Liver (tissue), 9 donors: ENCODE data around the gene WLS. TPM values are rescaled to one million over a fixed set of nuclear protein-coding genes. Genes with fewer than 3 reads are reported as not detected.

Source experiments
- DNase-seq: peaks from one replicate; pipeline ENCODE4 v3.0.0-alpha.2; 2017; ENCODE audit warnings: low spot score
- H3K27ac ChIP-seq, 2 donors: one replicate each; pipeline ENCODE4 v1.7.0; 2013; ENCODE audit warnings: inconsistent platforms in 2 of 2, low read length in 2 of 2, control low read depth in 1 of 2, low read depth in 1 of 2, mild to moderate bottlenecking in 1 of 2
- H3K27me3 ChIP-seq, 4 donors: one replicate each; pipeline versions ENCODE4 v1.6.1 to v1.7.0; 2013; ENCODE audit warnings: low read length in 3 of 4, inconsistent platforms in 1 of 4, mild to moderate bottlenecking in 1 of 4, moderate library complexity in 1 of 4; ENCODE audit not compliant: control insufficient read depth in 4 of 4, insufficient read depth in 4 of 4
- H3K36me3 ChIP-seq, 4 donors: one replicate each; pipeline versions ENCODE4 v1.6.1 to v1.7.0; 2013; ENCODE audit warnings: low read length in 3 of 4, mild to moderate bottlenecking in 3 of 4, low read depth in 1 of 4, moderate library complexity in 1 of 4; ENCODE audit not compliant: control insufficient read depth in 4 of 4, insufficient read depth in 3 of 4
- H3K4me1 ChIP-seq, 4 donors: one replicate each; pipeline versions ENCODE4 v1.6.1 to v1.7.0; 2013; ENCODE audit warnings: low read length in 3 of 4, mild to moderate bottlenecking in 3 of 4, moderate library complexity in 1 of 4; ENCODE audit not compliant: control insufficient read depth in 4 of 4, insufficient read depth in 4 of 4
- H3K4me3 ChIP-seq, 3 donors: one replicate each; pipeline versions ENCODE4 v1.6.1 to v1.7.0; 2013; ENCODE audit warnings: low read length in 3 of 3, control low read depth in 1 of 3, low read depth in 1 of 3, mild to moderate bottlenecking in 1 of 3
- H3K9ac ChIP-seq, 2 donors: one replicate each; pipeline ENCODE4 v1.7.0; 2013; ENCODE audit warnings: low read length in 2 of 2, mild to moderate bottlenecking in 2 of 2, moderate library complexity in 2 of 2, control low read depth in 1 of 2, low read depth in 1 of 2
- H3K9me3 ChIP-seq, 4 donors: one replicate each; pipeline versions ENCODE4 v1.6.1 to v1.7.0; 2013; ENCODE audit warnings: low read length in 3 of 4; ENCODE audit not compliant: control insufficient read depth in 4 of 4
- ATF3 ChIP-seq: IDR thresholded peaks from 2 replicates; pipeline ENCODE4 v1.6.1; 2016; ENCODE audit warnings: antibody characterized with exemption
- CTCF ChIP-seq: fragments of 150-350 bp; IDR thresholded peaks from 2 replicates; pipeline ENCODE4 v1.5.1; 2017; ENCODE audit warnings: improper control_type of control experiment, low read depth, low read length; ENCODE audit not compliant: missing input control
- EGR1 ChIP-seq, 2 donors: IDR thresholded peaks; 2 replicates each; pipeline ENCODE4 v1.6.1; 2016 to 2018; ENCODE audit warnings: antibody characterized with exemption in 2 of 2, low read depth in 2 of 2
- FOXA1 ChIP-seq: IDR thresholded peaks from 2 replicates; pipeline ENCODE4 v1.6.1; 2016; ENCODE audit warnings: antibody characterized with exemption
- FOXA2 ChIP-seq: IDR thresholded peaks from 2 replicates; pipeline ENCODE4 v1.6.1; 2016; ENCODE audit warnings: antibody characterized with exemption
- HNF4A ChIP-seq, 2 donors: conservative IDR thresholded peaks; 2 replicates each; pipeline ENCODE4 v1.6.1; 2016; ENCODE audit warnings: antibody characterized with exemption in 2 of 2, mild to moderate bottlenecking in 2 of 2
- HNF4G ChIP-seq: IDR thresholded peaks from 2 replicates; pipeline ENCODE4 v1.6.1; 2016; ENCODE audit warnings: antibody characterized with exemption
- JUND ChIP-seq, 2 donors: IDR thresholded peaks; 2 replicates each; pipeline ENCODE4 v1.6.1; 2016; ENCODE audit warnings: antibody characterized with exemption in 2 of 2
- RAD21 ChIP-seq, 2 donors: IDR thresholded peaks; 2 replicates each; pipeline ENCODE4 v1.6.1; 2016; ENCODE audit warnings: antibody characterized with exemption in 2 of 2, mild to moderate bottlenecking in 2 of 2
- RXRA ChIP-seq, 2 donors: IDR thresholded peaks; 2 replicates each; pipeline ENCODE4 v1.6.1; 2017 to 2018; ENCODE audit warnings: antibody characterized with exemption in 2 of 2, mild to moderate bottlenecking in 1 of 2
- WGBS: extraction: QIAGEN DNeasy Blood & Tissue Kit; methylation state at CpG from one replicate; pipeline ENCODE4 v1.1.7; 2013; 5-methylcytosine and 5-hydroxymethylcytosine counted together
- polyA plus RNA-seq, 2 donors: library from polyadenylated mRNA; stranded (reverse) in 1 of 2; unstranded in 1 of 2; fragments of 200-250 nt in 1 of 2; fragments of >200 nt in 1 of 2; fragmentation: Nextera tagmentation in 1 of 2; extraction: Ambion mirVana in 1 of 2; gene quantifications; one replicate each; pipeline versions ENCODE4 v1.2.1 to v1.2.3, GENCODE V29; 2013 to 2015
- total RNA-seq, 2 donors: library from RNA; depleted of rRNA; stranded (reverse); fragments of >200 nt; gene quantifications; one replicate each; pipeline ENCODE4 v1.2.3, GENCODE V29; 2014
- TF ChIP-seq, protein P1 (sequence below): IDR thresholded peaks from 2 replicates; pipeline ENCODE4 v1.6.1; 2016; ENCODE audit warnings: antibody characterized with exemption, mild to moderate bottlenecking
- TF ChIP-seq, protein P2 (sequence below): IDR thresholded peaks from 2 replicates; pipeline ENCODE4 v1.6.1; 2016; ENCODE audit warnings: antibody characterized with exemption
- donor health status: healthy.
- donor health status: healthy.
- donor health status: healthy.
- donor health status: healthy.
- donor health status: healthy.

Gene WLS
- total and polyA plus RNA-seq, 4 donors, result 3.2 to 12.5 (median 7.7) TPM

- Histone ChIP-seq H3K36me3 (no peaks in the 10 kb centered on the region), H3K27ac (no peak overlapping the region), H3K9ac (no peak overlapping the region), H3K4me1 (no peaks in the 10 kb centered on the region), H3K4me3 (no peak overlapping the region), H3K27me3 (no peaks in the 10 kb centered on the region), H3K9me3 (no peaks in the 10 kb centered on the region)
- 95% methylated on average over 2 of the region's 2 CpGs for WGBS
- no peak for TF ChIP-seq JUND (IDR thresholded peaks at IDR 0.05)
- TF ChIP-seq, protein P1, sequence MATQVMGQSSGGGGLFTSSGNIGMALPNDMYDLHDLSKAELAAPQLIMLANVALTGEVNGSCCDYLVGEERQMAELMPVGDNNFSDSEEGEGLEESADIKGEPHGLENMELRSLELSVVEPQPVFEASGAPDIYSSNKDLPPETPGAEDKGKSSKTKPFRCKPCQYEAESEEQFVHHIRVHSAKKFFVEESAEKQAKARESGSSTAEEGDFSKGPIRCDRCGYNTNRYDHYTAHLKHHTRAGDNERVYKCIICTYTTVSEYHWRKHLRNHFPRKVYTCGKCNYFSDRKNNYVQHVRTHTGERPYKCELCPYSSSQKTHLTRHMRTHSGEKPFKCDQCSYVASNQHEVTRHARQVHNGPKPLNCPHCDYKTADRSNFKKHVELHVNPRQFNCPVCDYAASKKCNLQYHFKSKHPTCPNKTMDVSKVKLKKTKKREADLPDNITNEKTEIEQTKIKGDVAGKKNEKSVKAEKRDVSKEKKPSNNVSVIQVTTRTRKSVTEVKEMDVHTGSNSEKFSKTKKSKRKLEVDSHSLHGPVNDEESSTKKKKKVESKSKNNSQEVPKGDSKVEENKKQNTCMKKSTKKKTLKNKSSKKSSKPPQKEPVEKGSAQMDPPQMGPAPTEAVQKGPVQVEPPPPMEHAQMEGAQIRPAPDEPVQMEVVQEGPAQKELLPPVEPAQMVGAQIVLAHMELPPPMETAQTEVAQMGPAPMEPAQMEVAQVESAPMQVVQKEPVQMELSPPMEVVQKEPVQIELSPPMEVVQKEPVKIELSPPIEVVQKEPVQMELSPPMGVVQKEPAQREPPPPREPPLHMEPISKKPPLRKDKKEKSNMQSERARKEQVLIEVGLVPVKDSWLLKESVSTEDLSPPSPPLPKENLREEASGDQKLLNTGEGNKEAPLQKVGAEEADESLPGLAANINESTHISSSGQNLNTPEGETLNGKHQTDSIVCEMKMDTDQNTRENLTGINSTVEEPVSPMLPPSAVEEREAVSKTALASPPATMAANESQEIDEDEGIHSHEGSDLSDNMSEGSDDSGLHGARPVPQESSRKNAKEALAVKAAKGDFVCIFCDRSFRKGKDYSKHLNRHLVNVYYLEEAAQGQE, result no peak
- TF ChIP-seq FOXA1, result no peak
- TF ChIP-seq, protein P2, sequence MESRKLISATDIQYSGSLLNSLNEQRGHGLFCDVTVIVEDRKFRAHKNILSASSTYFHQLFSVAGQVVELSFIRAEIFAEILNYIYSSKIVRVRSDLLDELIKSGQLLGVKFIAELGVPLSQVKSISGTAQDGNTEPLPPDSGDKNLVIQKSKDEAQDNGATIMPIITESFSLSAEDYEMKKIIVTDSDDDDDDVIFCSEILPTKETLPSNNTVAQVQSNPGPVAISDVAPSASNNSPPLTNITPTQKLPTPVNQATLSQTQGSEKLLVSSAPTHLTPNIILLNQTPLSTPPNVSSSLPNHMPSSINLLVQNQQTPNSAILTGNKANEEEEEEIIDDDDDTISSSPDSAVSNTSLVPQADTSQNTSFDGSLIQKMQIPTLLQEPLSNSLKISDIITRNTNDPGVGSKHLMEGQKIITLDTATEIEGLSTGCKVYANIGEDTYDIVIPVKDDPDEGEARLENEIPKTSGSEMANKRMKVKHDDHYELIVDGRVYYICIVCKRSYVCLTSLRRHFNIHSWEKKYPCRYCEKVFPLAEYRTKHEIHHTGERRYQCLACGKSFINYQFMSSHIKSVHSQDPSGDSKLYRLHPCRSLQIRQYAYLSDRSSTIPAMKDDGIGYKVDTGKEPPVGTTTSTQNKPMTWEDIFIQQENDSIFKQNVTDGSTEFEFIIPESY, result no peak
- no peak for TF ChIP-seq HNF4A (conservative IDR thresholded peaks at IDR 0.05)
- DNase-seq, result no peak
These were observed 96.1 kb downstream of the WLS start for GRCh38 chr1:68136187-68136586.

GRCh38 chr1:68132426-68133130, 99.7 kb downstream of the WLS start:
- H3K36me3 ChIP-seq, result no peaks in the 10 kb centered on the region
- no peaks in the 10 kb centered on the region for H3K9me3 ChIP-seq
- TF ChIP-seq HNF4G (no peak), FOXA2 (no peak), ATF3 (no peak), RAD21 (IDR thresholded peaks at IDR 0.05) (no peak), EGR1 (IDR thresholded peaks at IDR 0.05; ENCODE audit: low read depth in 2 of 2) (no peak), CTCF (no peak), RXRA (IDR thresholded peaks at IDR 0.05) (no peak), HNF4A (conservative IDR thresholded peaks at IDR 0.05) (no peak)
- H3K9ac ChIP-seq, result no peak overlapping the region
- H3K4me1 ChIP-seq, result no peaks in the 10 kb centered on the region
- no peak for DNase-seq
- no peaks in the 10 kb centered on the region for H3K27me3 ChIP-seq
- H3K27ac ChIP-seq, result no peak overlapping the region
- H3K4me3 ChIP-seq, result no peak overlapping the region
- 93% methylated on average over 8 of the region's 8 CpGs for WGBS
